ENCODE measurements around the gene ZBTB22. TPM values are rescaled to one million over a fixed set of nuclear protein-coding genes. Genes with fewer than 3 reads are reported as not detected.
"Not testable (repeated sequence)": the region's sequence is repeated elsewhere in the genome, so short reads cannot be mapped to it uniquely, and the experiment has no call there.

ZBTB22 gene
- total and polyA plus RNA-seq, 4 donors, result 16.4 to 25.7 (median 20.9) TPM

DNA sequence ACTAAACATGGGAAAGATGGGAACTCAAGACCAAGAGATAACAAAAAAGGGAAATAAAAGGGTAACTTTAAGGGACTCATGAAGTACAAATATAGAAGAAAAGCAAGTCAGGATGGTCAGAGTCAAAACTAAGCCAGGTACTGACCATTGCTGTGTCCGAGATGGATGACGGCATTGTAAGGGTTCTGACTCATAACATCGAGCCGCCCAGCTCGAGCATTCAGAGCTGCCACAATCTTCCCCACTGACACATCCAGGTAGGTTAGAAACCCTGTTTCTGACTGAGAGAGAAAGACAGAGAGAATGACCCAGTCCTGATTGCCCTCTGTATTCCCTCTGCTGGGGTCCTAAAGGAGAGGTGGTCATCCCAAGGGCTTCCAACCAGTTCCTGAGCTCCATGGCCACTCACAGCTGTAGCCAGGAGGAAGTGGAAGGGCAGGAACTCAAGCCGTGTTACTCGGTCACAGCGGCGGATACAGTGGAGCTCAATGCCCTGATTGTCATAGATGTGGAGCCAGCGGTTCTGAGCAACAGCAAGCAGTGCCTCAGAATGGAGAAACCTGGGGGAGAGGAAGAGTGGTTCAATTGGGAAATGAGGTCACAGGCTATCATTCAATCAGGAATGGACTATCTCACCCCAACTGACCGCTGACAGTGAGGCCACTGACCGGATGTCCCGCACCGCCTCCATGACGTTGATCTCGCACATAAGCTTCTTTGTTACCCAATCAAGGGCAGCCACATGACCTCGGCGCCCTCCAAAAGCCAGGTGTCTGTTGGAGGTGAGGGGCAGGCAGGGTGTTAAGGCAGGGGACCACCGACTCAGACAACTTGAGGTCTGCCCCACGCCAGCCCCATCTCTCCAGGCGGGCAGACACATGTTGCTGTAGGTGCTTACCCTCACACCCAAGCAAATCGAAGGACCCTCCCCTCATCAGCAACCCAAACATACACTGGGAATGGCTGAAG is 30.3 kb downstream of the ZBTB22 start:
- Histone ChIP-seq H3K27ac (ENCODE audit: low read depth in 1 of 2, low read length in 1 of 2) (no peak overlapping the region), H3K9ac (ENCODE audit: insufficient read depth in 1 of 2, low read length in 2 of 2) (no peak overlapping the region), H3K4me3 (no peak overlapping the region), H3K36me3 (ENCODE audit: control insufficient read depth in 4 of 4, insufficient read depth in 4 of 4, low read length in 4 of 4) (peaks cover 8 to 28% (median 21%) of the 10 kb centered on the region in 4 donors), H3K27me3 (ENCODE audit: control insufficient read depth in 3 of 3, insufficient read depth in 3 of 3, low read length in 2 of 3) (no peaks in the 10 kb centered on the region), H3K9me3 (ENCODE audit: control insufficient read depth in 4 of 4, insufficient read depth in 3 of 4, low read length in 3 of 4) (peaks cover 0 to 1% (median 0%) of the 10 kb centered on the region in 4 donors), H3K4me1 (ENCODE audit: control insufficient read depth in 5 of 5, insufficient read depth in 5 of 5, low read length in 5 of 5) (peaks cover 0 to 16% (median 15%) of the 10 kb centered on the region in 5 donors)
- ATAC-seq (ENCODE audit: insufficient read depth, low FRiP score) (no peak), DNase-seq (no peak)
- WGBS, 2 donors, result 92 to 94% methylated on average over 22 of the region's 22 CpGs
- TF ChIP-seq CTCF (IDR thresholded peaks at IDR 0.05; ENCODE audit: control extremely low read depth, extremely low read depth), result no peak

- not testable (repeated sequence) for H3K4me3 ChIP-seq; H3K9ac ChIP-seq (ENCODE audit: insufficient read depth in 1 of 2, low read length in 2 of 2); ATAC-seq (ENCODE audit: insufficient read depth, low FRiP score); H3K9me3 ChIP-seq (ENCODE audit: control insufficient read depth in 4 of 4, insufficient read depth in 3 of 4, low read length in 3 of 4); H3K27me3 ChIP-seq (ENCODE audit: control insufficient read depth in 3 of 3, insufficient read depth in 3 of 3, low read length in 2 of 3); H3K27ac ChIP-seq (ENCODE audit: low read depth in 1 of 2, low read length in 1 of 2); DNase-seq
- H3K36me3 ChIP-seq (ENCODE audit: control insufficient read depth in 4 of 4, insufficient read depth in 4 of 4, low read length in 4 of 4), result peaks cover 4 to 29% (median 13%) of the 10 kb centered on the region in 4 donors
- WGBS, 2 donors, result 93 to 95% methylated on average over 4 of the region's 4 CpGs
- H3K4me1 ChIP-seq (ENCODE audit: control insufficient read depth in 5 of 5, insufficient read depth in 5 of 5, low read length in 5 of 5), result peaks cover 0 to 14% (median 10%) of the 10 kb centered on the region in 5 donors
Observed at GRCh38 chr6:33285214-33285613, 32.3 kb downstream of the ZBTB22 start.

GRCh38 chr6:33280539-33280938 is 37.0 kb downstream of the ZBTB22 start:
- ATAC-seq (ENCODE audit: insufficient read depth, low FRiP score), result no peak
- Histone ChIP-seq H3K36me3 (ENCODE audit: control insufficient read depth in 4 of 4, insufficient read depth in 4 of 4, low read length in 4 of 4) (peaks cover 8 to 36% (median 11%) of the 10 kb centered on the region in 4 donors), H3K27ac (ENCODE audit: low read depth in 1 of 2, low read length in 1 of 2) (no peak overlapping the region), H3K27me3 (ENCODE audit: control insufficient read depth in 3 of 3, insufficient read depth in 3 of 3, low read length in 2 of 3) (no peaks in the 10 kb centered on the region), H3K9me3 (ENCODE audit: control insufficient read depth in 4 of 4, insufficient read depth in 3 of 4, low read length in 3 of 4) (peaks cover 0 to 1% (median 0%) of the 10 kb centered on the region in 4 donors), H3K9ac (ENCODE audit: insufficient read depth in 1 of 2, low read length in 2 of 2) (no peak overlapping the region), H3K4me1 (ENCODE audit: control insufficient read depth in 5 of 5, insufficient read depth in 5 of 5, low read length in 5 of 5) (peaks cover 0 to 14% (median 6%) of the 10 kb centered on the region in 5 donors), H3K4me3 (no peak overlapping the region)
- no peak for DNase-seq
- WGBS, 2 donors, result 88 to 97% methylated on average over 6 of the region's 6 CpGs
- no peak for TF ChIP-seq CTCF (IDR thresholded peaks at IDR 0.05; ENCODE audit: control extremely low read depth, extremely low read depth)

- Histone ChIP-seq H3K9ac (ENCODE audit: insufficient read depth in 1 of 2, low read length in 2 of 2) (no peak overlapping the region), H3K27ac (ENCODE audit: low read depth in 1 of 2, low read length in 1 of 2) (no peak overlapping the region)
- 60 to 63% methylated on average over 4 to 5 of the region's 5 CpGs for WGBS, 2 donors
Observed at GRCh38 chr6:33279971-33280511, 37.5 kb downstream of the ZBTB22 start.

More at GRCh38 chr6:33279971-33280511, 37.5 kb downstream of the ZBTB22 start:
- peak in 1 of 3 donors; percentile 12 for DNase-seq
- no peaks in the 10 kb centered on the region for H3K27me3 ChIP-seq (ENCODE audit: control insufficient read depth in 3 of 3, insufficient read depth in 3 of 3, low read length in 2 of 3)
- H3K9me3 ChIP-seq (ENCODE audit: control insufficient read depth in 4 of 4, insufficient read depth in 3 of 4, low read length in 3 of 4), result peaks cover 0 to 1% (median 0%) of the 10 kb centered on the region in 4 donors
- peaks cover 9 to 38% (median 15%) of the 10 kb centered on the region in 4 donors for H3K36me3 ChIP-seq (ENCODE audit: control insufficient read depth in 4 of 4, insufficient read depth in 4 of 4, low read length in 4 of 4)
- peaks cover 4 to 17% (median 6%) of the 10 kb centered on the region in 5 donors for H3K4me1 ChIP-seq (ENCODE audit: control insufficient read depth in 5 of 5, insufficient read depth in 5 of 5, low read length in 5 of 5)
- TF ChIP-seq CTCF (IDR thresholded peaks at IDR 0.05; ENCODE audit: control extremely low read depth, extremely low read depth), result no peak
- H3K4me3 ChIP-seq, result no peak overlapping the region
- no peak for ATAC-seq (ENCODE audit: insufficient read depth, low FRiP score)
